SHP77 treated with DMSO at 0.1 percent for 48 hours (cell line): ENCODE results near the gene CHEK2.
"Not testable (repeated sequence)": the region's sequence is repeated elsewhere in the genome, so short reads cannot be mapped to it uniquely, and the experiment has no call there.

Experiments used
- DNase-seq: peaks from one replicate; lab custom pipeline; 2025; lab: John Stamatoyannopoulos, UW

Gene CHEK2

DNA sequence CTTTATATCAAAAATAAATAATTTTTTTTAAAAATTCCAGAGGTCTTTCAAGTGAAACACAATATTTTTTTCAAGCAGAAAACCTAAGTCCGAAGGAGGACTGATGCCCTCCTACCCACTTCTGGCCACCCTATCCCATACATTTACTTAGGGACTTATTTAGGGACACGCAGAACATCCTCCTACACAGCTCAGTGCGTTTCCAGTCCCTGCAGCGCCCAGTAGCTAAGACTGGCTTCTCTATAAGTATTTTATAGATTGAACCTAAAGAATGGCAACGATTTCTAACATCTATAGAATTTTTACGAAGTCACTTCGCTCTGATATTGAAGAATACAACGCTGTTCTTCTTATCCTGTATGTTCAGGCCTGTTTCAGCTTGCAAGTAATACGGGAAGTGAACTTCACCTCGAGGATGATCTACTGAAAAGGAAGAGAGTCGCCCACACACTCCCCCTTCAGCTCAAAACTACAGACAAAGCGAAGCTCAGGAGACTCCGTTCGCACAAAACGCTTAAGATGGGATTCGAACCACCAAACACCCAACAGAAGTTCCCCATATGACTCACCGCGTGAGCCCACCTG, 328 bp downstream of the CHEK2 start:
- no peak for DNase-seq

DNA sequence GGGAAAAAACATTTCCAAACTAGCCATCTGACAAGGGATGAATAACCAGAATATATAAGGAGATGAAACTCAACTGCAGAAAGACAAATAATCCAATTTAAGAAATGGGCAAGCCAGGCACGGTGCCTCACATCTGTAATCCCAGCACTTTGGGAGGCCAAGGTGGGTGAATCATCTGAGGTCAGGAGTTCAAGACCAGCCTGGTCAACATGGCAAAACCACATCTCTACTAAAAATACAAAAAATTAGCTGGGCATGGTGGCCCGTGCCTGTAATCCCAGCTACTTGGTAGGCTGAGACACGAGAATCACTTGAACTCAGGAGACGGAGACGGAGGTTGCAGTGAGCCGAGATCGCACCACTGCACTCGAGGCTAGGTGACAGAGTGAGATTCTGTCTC, 2.7 kb downstream of the CHEK2 start:
- not testable (repeated sequence) for DNase-seq

DNA sequence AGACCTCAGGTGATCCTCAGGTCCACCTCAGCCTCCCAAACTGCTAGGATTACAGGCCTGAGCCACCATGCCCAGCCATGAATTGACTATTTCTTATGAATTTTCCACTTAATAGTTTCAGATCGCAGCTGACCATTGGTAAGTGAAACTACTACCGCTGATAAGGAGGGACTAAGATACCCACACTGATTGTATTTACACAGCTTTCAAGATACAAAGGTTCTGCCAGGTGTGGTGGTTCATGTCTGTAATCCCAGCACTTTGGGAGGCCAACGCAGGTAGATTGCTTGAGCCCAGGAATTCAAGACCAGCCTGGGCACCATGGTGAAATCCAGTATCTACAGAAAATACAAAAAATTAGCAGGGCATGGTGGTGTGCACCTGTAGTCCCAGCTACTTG, 3.9 kb downstream of the CHEK2 start:
- no peak for DNase-seq

DNA sequence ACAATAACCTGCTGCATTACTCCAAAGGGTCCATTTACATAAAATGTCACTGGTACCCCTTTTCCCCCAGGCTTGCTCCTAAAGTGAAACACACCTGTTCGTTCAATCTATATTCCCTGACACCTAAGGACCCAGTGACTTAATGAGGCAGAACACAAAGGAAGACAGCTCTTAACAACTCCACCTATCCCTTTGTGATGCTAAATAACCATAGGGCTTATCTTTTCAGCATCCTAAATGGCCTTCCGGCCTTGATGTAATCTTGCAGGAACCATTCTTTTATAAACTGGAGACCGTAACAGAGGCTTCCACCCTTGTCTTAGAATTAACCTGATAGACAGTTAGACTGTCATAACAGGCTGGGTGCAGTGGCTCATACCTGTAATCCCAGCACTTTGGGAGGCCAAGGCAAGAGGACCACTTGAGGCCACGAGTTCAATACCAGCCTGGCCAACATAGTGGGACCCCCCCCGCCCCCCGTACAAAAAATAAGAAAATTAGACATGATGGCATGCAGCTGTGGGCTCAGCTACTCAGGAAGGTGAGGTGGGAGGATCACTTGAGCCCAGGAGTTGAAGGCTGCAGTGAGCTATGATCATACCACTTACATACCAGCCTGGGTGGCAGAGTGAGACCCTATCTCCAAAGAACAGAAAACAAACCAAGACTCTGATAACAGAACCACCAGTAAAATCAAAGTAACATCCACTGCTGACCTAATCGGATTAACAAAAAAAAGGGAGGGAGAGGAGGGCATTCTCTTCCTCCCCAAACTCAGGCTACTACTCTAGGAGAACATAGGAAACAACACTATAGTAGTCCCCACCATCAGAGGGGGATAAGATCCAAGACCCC, 5.1 kb downstream of the CHEK2 start:
- no peak for DNase-seq

DNA sequence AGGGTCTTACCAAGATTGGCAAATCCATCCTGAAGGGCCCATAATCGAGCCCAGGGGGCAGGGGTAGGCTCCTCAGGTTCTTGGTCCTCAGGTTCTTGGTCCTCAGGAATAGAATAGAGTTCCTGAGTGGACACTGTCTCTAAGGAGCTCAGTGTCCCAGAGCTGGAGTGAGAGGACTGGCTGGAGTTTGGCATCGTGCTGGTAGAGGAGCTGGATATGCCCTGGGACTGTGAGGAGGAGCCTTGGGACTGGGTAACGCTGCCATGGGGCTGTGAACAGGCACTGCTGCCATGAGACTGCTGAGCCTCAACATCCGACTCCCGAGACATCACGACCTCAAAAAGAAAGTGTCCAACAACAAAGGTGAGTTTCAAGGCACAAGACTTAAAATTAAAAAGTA, 7.2 kb downstream of the CHEK2 start:
- no peak for DNase-seq

DNA sequence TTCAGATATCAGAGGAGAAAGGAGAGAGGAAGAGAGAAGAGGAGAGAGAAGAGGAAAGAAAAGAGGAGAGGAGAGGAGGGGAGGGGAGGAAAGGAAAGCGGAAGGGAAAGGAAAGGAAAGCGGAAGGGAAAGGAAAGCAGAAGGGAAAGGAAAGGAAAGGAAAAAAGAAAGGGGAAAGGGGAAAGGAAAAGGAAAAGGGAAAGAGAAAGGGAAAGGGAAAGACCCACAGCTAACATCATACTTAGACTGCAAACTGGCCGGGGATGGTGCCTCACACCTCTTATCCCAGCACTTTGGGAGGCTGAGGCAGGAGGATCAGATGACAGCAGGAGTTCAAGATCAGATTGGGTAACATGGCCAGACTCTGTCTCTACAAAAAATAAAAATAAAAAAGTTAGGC, 11.4 kb downstream of the CHEK2 start:
- no peak for DNase-seq

DNA sequence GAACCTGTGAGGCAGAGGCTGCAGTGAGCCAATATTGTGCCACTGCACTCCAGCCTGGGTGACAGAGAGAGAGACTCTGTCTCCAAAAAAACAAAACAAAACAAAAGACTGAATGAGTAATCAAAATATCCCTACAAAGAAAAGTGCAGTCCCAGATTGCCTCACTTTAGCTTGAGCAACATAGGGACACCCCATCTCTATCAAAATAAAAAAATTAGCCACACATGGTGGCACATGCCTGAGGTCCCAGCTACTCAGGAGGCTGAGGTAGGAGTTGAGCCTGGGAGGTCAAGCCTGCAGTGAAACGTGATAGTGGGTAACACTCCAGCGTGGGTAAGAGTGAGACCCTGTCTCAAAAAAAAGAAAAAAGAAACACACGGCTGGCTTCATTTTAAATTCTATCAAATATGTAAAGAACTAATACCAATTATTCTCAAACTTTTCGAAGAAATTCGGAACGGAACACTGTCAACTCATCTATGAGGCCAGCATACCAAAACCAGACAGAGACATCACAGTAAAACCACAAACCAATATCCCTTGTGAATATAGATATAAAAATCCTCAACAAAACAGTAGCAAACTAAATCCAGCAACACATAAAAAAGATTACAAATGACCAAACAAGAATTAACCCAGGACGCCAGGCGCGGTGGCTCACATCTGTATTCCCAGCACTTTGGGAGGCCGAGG, 12.9 kb downstream of the CHEK2 start:
- DNase-seq: no peak

DNA sequence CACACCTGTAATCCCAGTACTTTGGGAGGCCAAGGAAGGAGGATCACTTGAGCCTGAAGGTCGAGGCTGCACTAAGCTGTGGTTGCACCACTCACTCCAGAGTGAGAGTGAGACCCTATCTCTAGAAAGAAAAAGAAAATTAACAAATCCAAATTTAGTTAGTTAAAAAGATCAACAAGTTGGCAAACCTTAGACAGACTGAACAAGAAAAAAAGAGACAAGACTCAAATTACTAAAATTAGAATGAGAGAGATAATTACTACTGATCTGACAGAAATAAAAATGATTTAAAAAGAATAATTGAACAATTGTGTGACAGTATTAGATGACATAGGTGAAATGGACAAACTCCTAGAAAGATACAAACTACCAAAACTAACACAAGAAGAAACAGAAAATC, 13.6 kb downstream of the CHEK2 start:
- no peak for DNase-seq

DNA sequence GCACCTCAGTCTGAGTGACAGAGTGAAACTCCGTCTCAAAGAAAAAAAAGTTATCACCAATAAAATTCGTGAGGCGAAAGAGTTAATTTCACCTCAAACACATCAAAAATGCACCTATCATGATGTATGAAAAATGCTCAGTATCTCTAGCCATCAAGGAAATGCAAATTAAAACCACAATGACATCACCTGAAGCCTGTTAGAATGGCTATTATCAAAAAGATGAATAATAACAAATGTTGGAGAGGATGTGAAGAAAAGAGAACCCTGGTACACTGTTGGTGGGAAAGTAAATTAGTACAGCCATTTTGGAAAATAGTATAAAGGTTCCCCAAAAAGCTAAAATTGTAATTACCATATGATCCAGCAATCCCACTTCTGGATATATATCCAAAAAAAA, 23.6 kb downstream of the CHEK2 start:
- DNase-seq: no peak

DNA sequence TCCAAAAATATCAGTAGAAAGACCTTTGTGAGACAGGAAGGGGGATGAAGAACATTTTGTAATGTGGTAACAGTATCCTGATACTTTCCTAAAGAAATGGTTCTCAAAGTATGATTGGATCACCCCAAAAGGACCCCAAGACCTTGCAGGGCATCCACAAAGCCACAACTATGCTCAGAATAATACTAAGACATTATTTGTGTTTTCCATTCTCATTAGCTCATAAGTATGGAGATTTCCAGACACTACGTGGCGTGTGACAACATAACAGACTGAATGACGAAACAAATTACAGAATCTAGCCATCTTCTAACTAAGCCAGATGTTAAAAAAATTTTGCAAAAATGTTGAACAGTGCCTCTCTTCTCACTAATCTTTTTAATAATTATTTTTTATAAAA, 24.9 kb downstream of the CHEK2 start:
- DNase-seq: no peak

DNA sequence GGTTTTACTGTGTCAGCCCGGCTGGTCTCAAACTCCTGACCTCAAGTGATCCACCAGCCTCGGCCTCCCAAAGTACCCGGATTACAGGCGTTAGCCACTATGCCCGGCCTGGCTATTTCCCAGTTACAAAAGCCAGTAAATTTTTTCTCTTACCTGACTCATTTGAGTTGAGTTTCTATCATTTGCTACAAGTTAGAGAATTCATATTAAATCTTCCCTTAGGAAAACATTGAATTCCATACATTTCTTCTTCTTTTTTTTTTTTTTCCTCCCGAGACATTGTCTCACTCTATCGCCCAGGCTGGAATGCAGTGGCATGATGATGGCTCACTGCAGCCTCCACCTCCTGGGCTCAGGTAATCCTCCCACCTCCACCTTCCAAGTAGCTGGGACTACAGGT, 26.0 kb downstream of the CHEK2 start:
- no peak for DNase-seq

DNA sequence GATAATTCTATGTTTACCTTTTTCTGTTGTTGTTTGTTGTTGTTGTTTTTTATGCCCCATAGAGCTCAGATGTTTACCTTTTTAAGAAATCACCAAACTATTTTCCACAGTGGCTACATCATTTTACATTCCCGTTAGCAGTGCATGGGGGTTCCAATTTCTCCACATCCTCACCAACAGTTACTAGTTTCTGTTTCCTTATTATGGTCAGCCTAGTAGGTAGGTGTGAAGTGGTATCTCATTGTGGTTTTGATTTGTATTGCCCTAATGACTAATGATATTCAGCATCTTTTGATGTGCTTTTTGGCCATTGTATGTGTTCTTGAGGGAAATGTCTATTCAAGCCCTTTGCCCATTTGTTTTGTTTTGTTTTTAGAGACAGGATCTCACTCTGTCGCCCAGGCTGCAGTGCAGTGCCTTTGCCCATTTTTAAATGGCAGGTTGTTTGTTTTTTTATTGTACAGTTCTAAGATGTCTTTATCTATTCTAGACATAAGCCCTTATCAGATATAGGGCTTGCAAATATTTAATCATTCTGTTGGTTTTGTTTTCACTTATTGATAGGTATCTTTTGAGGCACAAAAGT, 27.5 kb downstream of the CHEK2 start:
- no peak for DNase-seq

DNA sequence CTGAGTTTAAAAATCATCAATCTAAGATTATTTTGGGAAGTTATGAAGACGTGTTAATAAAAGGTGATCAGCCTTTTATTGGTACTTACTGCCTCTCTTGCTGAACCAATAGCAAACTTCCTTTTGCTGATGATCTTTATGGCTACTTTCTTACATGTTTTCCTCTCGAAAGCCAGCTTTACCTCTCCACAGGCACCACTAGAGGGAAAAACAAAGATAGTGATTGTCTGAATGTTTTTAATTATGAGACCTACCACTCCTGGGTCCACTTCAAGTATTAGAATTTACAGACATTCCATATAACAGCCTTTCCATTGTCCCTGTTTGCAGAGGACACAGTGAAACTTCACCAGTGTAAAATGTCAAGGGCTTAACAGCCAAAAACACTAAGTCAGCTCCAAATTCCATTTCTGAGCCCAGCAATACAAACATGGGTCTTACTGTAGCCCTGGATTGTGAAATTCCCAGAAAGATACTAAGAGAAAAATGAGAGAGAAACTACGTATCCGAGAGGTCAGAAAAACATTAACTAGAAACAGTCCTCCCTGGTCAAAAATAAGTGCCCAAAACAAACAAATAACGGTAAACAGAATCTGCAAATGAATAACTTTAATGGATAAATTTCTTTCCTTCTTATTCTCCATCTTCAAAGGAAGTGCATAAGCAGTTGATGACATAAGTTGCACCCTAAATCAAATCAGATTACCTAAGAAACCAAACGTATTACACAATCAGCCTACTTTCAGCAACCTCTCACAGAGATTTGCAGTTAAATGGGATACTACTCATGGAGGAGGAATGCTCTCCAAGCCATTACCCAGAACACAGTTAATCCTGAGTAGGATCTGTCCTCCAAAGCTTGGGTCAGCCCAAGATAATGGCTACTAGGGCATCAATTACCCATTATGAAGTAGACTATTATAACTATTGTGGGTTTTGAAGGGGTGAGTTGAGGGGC, 29.5 kb downstream of the CHEK2 start:
- no peak for DNase-seq

DNA sequence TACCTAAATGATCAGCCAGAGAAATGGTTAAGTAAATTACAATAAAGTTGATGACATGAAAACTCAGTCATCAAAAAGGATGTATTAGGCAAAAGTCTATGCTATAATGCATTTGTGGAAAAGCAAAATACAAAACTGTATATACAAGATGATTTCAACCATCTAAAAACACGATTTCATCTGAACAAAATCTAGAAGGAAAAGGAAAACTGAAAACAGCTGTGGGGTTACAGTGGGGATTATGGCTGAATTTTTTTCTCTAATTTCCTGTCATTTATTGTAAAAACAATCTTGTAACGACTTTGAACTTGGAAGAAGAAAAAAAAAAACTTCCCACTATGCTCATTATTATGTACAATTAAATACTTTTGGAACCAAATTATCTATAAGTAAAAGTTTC, 30.3 kb downstream of the CHEK2 start:
- DNase-seq: no peak

DNA sequence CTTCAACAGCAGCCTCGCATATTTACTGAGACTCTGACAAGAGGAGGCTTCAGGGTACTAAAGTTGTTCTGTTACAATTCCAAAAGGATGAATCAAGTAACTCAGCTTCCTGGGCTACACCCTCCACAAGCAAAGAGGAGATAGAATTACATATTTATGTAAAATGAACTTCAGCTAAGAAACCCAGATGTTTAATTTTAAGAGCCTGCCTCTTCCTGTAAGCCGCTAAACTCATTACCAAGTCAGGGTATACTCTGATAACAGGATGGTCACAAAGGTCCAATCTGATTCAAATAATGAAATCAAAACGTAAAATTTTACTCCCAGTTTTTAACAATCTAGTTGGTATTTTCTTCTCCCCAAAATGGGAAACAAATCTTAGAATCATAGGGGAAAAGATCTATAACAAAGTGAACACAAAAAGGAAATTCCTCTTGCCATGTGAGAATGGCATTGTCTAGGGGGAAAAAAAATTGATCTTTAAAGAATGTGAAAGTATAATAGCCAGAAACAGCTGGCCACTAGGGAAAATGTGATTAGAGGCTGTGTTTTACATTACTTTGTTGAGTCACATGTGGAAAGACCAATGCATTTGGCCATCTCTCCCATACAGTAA, 30.9 kb downstream of the CHEK2 start:
- no peak for DNase-seq

DNA sequence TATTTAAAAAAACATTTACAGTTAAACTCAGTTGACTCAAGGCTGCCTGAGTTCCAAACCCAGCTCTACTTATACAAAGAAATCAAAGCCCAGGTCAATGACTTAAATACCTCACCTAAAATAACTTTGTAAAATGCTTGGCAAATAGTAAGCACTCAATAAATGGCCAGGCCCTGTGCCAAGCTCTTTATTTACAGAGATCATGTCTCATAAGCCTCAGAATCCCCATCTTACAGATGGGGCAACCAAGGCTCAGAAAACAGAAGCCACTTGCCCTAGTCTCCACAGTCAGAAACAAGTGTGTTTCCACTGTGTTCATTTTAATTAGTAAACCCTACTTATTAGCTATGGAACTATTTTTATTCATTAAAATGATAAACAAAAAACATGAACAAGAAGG, 31.5 kb downstream of the CHEK2 start:
- no peak for DNase-seq

DNA sequence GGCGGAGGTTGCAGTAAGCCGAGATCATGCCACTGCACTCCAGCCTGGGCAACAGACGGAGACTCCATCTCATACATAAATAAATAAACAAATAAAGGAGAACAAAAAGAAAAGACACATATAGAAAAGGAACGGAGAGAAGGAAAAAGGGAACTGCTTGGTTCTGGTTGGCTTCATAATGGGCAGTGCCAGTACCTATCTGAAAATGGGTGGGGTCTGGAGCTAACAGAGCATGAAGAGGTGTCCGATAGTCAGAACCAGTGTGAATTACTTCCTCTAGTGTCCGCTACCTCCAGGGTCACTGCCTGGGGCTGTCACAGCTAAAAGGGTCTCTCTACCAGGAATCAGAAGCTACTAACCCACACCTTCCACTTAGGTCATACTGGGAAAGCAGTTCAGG, 34.8 kb downstream of the CHEK2 start:
- DNase-seq: no peak

DNA sequence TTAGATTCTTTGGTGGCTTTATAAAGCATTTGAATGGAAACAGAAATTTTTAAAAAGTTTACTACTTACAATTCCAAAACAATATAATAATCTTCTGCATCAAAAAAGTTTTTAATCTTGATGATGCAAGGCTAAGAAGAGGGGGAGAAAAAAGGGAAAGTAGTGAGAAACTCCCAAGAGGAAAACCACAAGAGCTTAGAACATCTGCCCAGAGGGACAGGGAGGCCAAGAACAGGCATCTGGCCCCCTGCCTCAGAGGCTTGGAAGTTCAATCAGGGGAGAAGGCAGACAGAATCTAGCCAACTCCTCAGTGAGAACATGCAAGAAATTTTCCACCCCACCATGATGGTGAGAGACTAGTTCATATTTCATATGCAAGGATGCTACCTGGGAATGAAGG, 38.2 kb downstream of the CHEK2 start:
- DNase-seq: no peak

DNA sequence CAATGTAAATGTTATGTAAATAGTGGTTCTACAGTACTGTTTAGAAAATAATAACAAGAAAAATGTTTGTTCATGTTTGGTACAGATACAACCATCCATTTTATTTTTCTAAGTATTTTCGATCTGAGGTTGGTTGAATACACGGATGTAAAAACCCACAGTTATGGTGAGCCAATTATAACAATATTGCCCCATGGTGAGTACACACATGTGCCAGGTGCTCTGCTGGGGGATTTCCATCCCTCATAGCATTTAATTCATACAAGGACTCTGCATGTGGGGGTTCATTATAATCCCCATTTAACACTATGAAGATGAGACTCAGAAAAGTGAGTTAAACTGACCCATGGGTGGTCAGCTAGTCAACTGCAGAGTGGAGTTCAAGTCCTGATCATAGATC, 38.7 kb downstream of the CHEK2 start:
- DNase-seq: no peak

DNA sequence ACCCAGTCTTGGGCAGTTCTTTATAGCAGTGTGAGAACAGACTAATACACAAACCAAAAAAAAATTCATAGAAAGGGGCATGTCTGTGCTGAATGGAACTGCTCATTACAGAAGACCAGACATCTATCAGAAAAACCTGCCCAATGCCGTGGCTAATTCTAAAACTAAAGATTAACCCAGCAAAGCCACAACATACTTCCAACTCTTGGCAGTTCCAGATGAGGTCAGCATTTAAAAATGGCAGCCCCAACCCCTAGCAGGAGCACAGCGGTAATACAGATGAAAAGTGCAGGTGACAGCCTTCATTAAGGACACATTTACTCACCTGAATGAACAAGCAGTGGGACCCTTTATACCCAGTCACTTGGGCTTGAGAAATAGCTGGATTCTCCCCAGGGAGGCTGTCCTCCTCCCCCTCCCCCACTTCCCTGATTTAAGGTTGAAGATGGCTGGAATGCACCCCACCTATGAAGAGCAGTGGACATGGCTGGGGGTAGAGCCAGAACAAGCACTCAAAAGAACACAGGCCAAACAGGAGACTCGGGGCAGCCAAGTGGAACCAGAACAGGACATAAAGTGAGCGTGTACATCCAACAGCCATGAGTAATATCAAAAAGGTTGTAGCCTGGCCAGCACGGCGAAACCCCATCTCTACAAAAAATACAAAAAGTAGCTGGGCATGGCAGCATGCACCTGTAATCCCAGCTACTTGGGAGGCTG, 48.4 kb downstream of the CHEK2 start:
- DNase-seq: not testable (repeated sequence)

DNA sequence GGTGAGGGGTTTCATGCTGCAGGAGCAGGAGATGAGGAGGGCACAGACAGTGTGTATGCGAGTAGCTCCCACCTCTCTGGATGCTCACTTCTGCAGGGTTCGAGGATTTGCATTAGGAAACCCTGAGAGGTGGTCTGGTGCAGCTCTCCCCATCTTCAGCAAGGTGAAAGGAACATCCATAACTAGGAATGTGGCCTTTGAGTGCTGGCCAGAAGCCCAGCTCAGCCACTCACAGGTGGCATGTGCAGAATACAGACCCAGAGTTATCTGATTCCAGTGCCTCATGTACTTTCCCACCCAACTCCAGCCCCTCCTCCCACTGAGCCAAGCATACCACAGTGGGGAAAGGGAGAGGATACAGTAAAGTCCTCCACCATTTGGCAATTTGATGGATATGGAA, 51.8 kb downstream of the CHEK2 start:
- DNase-seq: not testable (repeated sequence)
